GM18508 (cell line): ENCODE results near the gene FBXW2.
"Not testable (repeated sequence)": the region's sequence is repeated elsewhere in the genome, so short reads cannot be mapped to it uniquely, and the experiment has no call there.

Experiments used
- ATAC-seq: cut with Tn5 transposase; IDR thresholded peaks from one replicate; pipeline ENCODE4 v1.9.1; 2021; ENCODE audit warnings: moderate number of reproducible peaks; ENCODE audit not compliant: insufficient read depth, unreplicated experiment

FBXW2 gene

GRCh38 chr9:120792898-120793765, at the start of gene FBXW2:
TSS of gene FBXW2 (minus strand) at chr9:120793416. CDS start at chr9:120788258, 5,158 bp downstream.
- no peak for ATAC-seq

GRCh38 chr9:120841930-120842684, 48.9 kb upstream of the FBXW2 start:
- ATAC-seq = no peak

- no peak for ATAC-seq
Observed at GRCh38 chr9:120839146-120839545, 45.9 kb upstream of the FBXW2 start.

GRCh38 chr9:120837921-120838320, 44.7 kb upstream of the FBXW2 start:
- ATAC-seq = no peak

GRCh38 chr9:120833325-120833724, 40.1 kb upstream of the FBXW2 start:
- ATAC-seq = no peak

- ATAC-seq = no peak
Observed at GRCh38 chr9:120832807-120833206, 39.6 kb upstream of the FBXW2 start.

GRCh38 chr9:120830865-120831264, 37.6 kb upstream of the FBXW2 start:
- ATAC-seq = no peak

GRCh38 chr9:120830151-120830550, 36.9 kb upstream of the FBXW2 start:
- no peak for ATAC-seq

GRCh38 chr9:120829650-120830049, 36.4 kb upstream of the FBXW2 start:
- ATAC-seq = no peak

GRCh38 chr9:120820095-120820494, 26.9 kb upstream of the FBXW2 start:
- no peak for ATAC-seq

GRCh38 chr9:120818595-120818994, 25.4 kb upstream of the FBXW2 start:
- no peak for ATAC-seq

GRCh38 chr9:120815075-120815474, 21.9 kb upstream of the FBXW2 start:
- no peak for ATAC-seq

GRCh38 chr9:120808931-120809330, 15.7 kb upstream of the FBXW2 start:
- no peak for ATAC-seq

- ATAC-seq = no peak
Observed at GRCh38 chr9:120807607-120808379, 14.6 kb upstream of the FBXW2 start.

- not testable (repeated sequence) for ATAC-seq
Observed at GRCh38 chr9:120804784-120805363, 11.7 kb upstream of the FBXW2 start.

GRCh38 chr9:120801441-120801840, 8.2 kb upstream of the FBXW2 start:
- no peak for ATAC-seq

- ATAC-seq = no peak
Observed at GRCh38 chr9:120791161-120791560, 2.1 kb downstream of the FBXW2 start.

GRCh38 chr9:120787933-120788332, 5.3 kb downstream of the FBXW2 start:
- no peak for ATAC-seq

- ATAC-seq = no peak
Observed at GRCh38 chr9:120783602-120784047, 9.6 kb downstream of the FBXW2 start.

- ATAC-seq = no peak
Observed at GRCh38 chr9:120781236-120781635, 12.0 kb downstream of the FBXW2 start.
